Liver (tissue), 9 donors: ENCODE measurements around the gene CORO2B. TPM values are rescaled to one million over a fixed set of nuclear protein-coding genes. Genes with fewer than 3 reads are reported as not detected.
"Not testable (repeated sequence)": the region's sequence is repeated elsewhere in the genome, so short reads cannot be mapped to it uniquely, and the experiment has no call there.

ENCODE experiments used
- DNase-seq: peaks from one replicate; pipeline ENCODE4 v3.0.0-alpha.2; 2017; ENCODE audit warnings: low spot score
- H3K27ac ChIP-seq, 2 donors: one replicate each; pipeline ENCODE4 v1.7.0; 2013; ENCODE audit warnings: inconsistent platforms in 2 of 2, low read length in 2 of 2, control low read depth in 1 of 2, low read depth in 1 of 2, mild to moderate bottlenecking in 1 of 2
- H3K27me3 ChIP-seq, 4 donors: one replicate each; pipeline versions ENCODE4 v1.6.1 to v1.7.0; 2013; ENCODE audit warnings: low read length in 3 of 4, inconsistent platforms in 1 of 4, mild to moderate bottlenecking in 1 of 4, moderate library complexity in 1 of 4; ENCODE audit not compliant: control insufficient read depth in 4 of 4, insufficient read depth in 4 of 4
- H3K36me3 ChIP-seq, 4 donors: one replicate each; pipeline versions ENCODE4 v1.6.1 to v1.7.0; 2013; ENCODE audit warnings: low read length in 3 of 4, mild to moderate bottlenecking in 3 of 4, low read depth in 1 of 4, moderate library complexity in 1 of 4; ENCODE audit not compliant: control insufficient read depth in 4 of 4, insufficient read depth in 3 of 4
- H3K4me1 ChIP-seq, 4 donors: one replicate each; pipeline versions ENCODE4 v1.6.1 to v1.7.0; 2013; ENCODE audit warnings: low read length in 3 of 4, mild to moderate bottlenecking in 3 of 4, moderate library complexity in 1 of 4; ENCODE audit not compliant: control insufficient read depth in 4 of 4, insufficient read depth in 4 of 4
- H3K4me3 ChIP-seq, 3 donors: one replicate each; pipeline versions ENCODE4 v1.6.1 to v1.7.0; 2013; ENCODE audit warnings: low read length in 3 of 3, control low read depth in 1 of 3, low read depth in 1 of 3, mild to moderate bottlenecking in 1 of 3
- H3K9ac ChIP-seq, 2 donors: one replicate each; pipeline ENCODE4 v1.7.0; 2013; ENCODE audit warnings: low read length in 2 of 2, mild to moderate bottlenecking in 2 of 2, moderate library complexity in 2 of 2, control low read depth in 1 of 2, low read depth in 1 of 2
- H3K9me3 ChIP-seq, 4 donors: one replicate each; pipeline versions ENCODE4 v1.6.1 to v1.7.0; 2013; ENCODE audit warnings: low read length in 3 of 4; ENCODE audit not compliant: control insufficient read depth in 4 of 4
- FOXA2 ChIP-seq: IDR thresholded peaks from 2 replicates; pipeline ENCODE4 v1.6.1; 2016; ENCODE audit warnings: antibody characterized with exemption
- GABPA ChIP-seq, 2 donors: IDR thresholded peaks in 1 of 2; conservative IDR thresholded peaks in 1 of 2; 2 replicates each; pipeline ENCODE4 v1.6.1; 2016; ENCODE audit warnings: antibody characterized with exemption in 2 of 2, mild to moderate bottlenecking in 1 of 2, moderate library complexity in 1 of 2
- HNF4G ChIP-seq: IDR thresholded peaks from 2 replicates; pipeline ENCODE4 v1.6.1; 2016; ENCODE audit warnings: antibody characterized with exemption
- RAD21 ChIP-seq, 2 donors: IDR thresholded peaks; 2 replicates each; pipeline ENCODE4 v1.6.1; 2016; ENCODE audit warnings: antibody characterized with exemption in 2 of 2, mild to moderate bottlenecking in 2 of 2
- TAF1 ChIP-seq: conservative IDR thresholded peaks from 2 replicates; pipeline ENCODE4 v1.6.1; 2016; ENCODE audit warnings: antibody characterized with exemption, mild to moderate bottlenecking
- WGBS: extraction: QIAGEN DNeasy Blood & Tissue Kit; methylation state at CpG from one replicate; pipeline ENCODE4 v1.1.7; 2013; 5-methylcytosine and 5-hydroxymethylcytosine counted together
- polyA plus RNA-seq, 2 donors: library from polyadenylated mRNA; stranded (reverse) in 1 of 2; unstranded in 1 of 2; fragments of 200-250 nt in 1 of 2; fragments of >200 nt in 1 of 2; fragmentation: Nextera tagmentation in 1 of 2; extraction: Ambion mirVana in 1 of 2; gene quantifications; one replicate each; pipeline versions ENCODE4 v1.2.1 to v1.2.3, GENCODE V29; 2013 to 2015
- total RNA-seq, 2 donors: library from RNA; depleted of rRNA; stranded (reverse); fragments of >200 nt; gene quantifications; one replicate each; pipeline ENCODE4 v1.2.3, GENCODE V29; 2014
- TF ChIP-seq, protein P1 (sequence below): IDR thresholded peaks from 2 replicates; pipeline ENCODE4 v1.6.1; 2016; ENCODE audit warnings: antibody characterized with exemption
- TF ChIP-seq, protein P2 (sequence below): IDR thresholded peaks from 2 replicates; pipeline ENCODE4 v1.6.1; 2016; ENCODE audit warnings: antibody characterized with exemption, mild to moderate bottlenecking
- TF ChIP-seq, protein P3 (sequence below): fragments of 150-350 bp; IDR thresholded peaks from 2 replicates; pipeline ENCODE4 v1.5.1; 2017; ENCODE audit warnings: improper control_type of control experiment, low read depth, low read length; ENCODE audit not compliant: missing input control
- donor health status: healthy.
- donor health status: healthy.
- donor health status: healthy.
- donor health status: healthy.
- donor health status: healthy.

The CORO2B gene
- total and polyA plus RNA-seq, 4 donors = 0.15 to 0.65 (median 0.52) TPM

DNA sequence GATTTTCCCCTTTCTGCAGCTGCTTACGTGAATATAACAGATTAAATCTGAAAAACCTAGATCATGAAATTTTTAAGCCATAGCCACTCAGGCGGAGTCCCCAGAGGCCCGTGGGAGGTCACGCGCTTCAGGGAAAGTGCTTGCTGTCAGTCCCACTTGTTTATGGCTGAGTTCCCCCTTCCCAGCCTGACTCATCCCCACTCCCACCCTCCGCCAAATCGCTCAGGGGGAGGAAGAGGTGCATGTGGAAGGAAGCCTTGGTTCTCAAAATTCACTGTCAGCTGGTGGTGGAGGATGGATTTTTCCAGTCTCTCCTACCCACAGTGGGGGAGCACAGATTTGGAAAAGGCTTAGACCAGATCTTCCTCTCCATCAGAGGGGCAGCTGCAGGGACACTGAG lies 67.4 kb downstream of the CORO2B start:
- H3K36me3 ChIP-seq = no peaks in the 10 kb centered on the region
- no peaks in the 10 kb centered on the region for H3K4me1 ChIP-seq
- no peaks in the 10 kb centered on the region for H3K9me3 ChIP-seq
- H3K9ac ChIP-seq = no peak overlapping the region
- WGBS = 86% methylated on average over 7 of the region's 7 CpGs
- no peak for TF ChIP-seq TAF1
- no peaks in the 10 kb centered on the region for H3K27me3 ChIP-seq
- no peak overlapping the region for H3K4me3 ChIP-seq
- no peak for DNase-seq
- H3K27ac ChIP-seq = no peak overlapping the region

DNA sequence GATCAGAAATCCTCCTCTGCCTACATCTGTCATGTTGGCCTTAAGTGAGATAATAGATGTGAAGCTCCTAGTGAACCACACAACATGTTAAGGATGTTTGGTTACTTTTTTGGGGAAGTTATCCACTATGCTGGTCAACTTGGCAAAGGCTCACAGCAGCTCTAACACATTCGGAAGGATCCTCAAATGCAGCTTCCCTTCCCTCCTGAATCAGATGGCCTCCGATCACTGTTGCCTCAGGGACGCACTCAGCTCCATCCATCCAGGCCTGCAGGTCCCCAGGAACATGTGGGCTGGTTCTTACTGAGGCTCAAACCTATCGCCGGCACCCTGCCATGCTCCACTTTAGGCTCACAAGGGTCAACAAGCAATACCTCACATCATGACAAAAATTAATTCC lies 67.9 kb downstream of the CORO2B start:
- Histone ChIP-seq H3K4me1 (no peaks in the 10 kb centered on the region), H3K9me3 (no peaks in the 10 kb centered on the region), H3K36me3 (no peaks in the 10 kb centered on the region), H3K27me3 (no peaks in the 10 kb centered on the region), H3K4me3 (no peak overlapping the region), H3K9ac (no peak overlapping the region), H3K27ac (no peak overlapping the region)
- WGBS = 88% methylated on average over 5 of the region's 5 CpGs
- TF ChIP-seq HNF4G = no peak
- no peak for TF ChIP-seq FOXA2
- TF ChIP-seq, protein P1, sequence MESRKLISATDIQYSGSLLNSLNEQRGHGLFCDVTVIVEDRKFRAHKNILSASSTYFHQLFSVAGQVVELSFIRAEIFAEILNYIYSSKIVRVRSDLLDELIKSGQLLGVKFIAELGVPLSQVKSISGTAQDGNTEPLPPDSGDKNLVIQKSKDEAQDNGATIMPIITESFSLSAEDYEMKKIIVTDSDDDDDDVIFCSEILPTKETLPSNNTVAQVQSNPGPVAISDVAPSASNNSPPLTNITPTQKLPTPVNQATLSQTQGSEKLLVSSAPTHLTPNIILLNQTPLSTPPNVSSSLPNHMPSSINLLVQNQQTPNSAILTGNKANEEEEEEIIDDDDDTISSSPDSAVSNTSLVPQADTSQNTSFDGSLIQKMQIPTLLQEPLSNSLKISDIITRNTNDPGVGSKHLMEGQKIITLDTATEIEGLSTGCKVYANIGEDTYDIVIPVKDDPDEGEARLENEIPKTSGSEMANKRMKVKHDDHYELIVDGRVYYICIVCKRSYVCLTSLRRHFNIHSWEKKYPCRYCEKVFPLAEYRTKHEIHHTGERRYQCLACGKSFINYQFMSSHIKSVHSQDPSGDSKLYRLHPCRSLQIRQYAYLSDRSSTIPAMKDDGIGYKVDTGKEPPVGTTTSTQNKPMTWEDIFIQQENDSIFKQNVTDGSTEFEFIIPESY = no peak
- TF ChIP-seq, protein P2, sequence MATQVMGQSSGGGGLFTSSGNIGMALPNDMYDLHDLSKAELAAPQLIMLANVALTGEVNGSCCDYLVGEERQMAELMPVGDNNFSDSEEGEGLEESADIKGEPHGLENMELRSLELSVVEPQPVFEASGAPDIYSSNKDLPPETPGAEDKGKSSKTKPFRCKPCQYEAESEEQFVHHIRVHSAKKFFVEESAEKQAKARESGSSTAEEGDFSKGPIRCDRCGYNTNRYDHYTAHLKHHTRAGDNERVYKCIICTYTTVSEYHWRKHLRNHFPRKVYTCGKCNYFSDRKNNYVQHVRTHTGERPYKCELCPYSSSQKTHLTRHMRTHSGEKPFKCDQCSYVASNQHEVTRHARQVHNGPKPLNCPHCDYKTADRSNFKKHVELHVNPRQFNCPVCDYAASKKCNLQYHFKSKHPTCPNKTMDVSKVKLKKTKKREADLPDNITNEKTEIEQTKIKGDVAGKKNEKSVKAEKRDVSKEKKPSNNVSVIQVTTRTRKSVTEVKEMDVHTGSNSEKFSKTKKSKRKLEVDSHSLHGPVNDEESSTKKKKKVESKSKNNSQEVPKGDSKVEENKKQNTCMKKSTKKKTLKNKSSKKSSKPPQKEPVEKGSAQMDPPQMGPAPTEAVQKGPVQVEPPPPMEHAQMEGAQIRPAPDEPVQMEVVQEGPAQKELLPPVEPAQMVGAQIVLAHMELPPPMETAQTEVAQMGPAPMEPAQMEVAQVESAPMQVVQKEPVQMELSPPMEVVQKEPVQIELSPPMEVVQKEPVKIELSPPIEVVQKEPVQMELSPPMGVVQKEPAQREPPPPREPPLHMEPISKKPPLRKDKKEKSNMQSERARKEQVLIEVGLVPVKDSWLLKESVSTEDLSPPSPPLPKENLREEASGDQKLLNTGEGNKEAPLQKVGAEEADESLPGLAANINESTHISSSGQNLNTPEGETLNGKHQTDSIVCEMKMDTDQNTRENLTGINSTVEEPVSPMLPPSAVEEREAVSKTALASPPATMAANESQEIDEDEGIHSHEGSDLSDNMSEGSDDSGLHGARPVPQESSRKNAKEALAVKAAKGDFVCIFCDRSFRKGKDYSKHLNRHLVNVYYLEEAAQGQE = no peak
- no peak for DNase-seq

DNA sequence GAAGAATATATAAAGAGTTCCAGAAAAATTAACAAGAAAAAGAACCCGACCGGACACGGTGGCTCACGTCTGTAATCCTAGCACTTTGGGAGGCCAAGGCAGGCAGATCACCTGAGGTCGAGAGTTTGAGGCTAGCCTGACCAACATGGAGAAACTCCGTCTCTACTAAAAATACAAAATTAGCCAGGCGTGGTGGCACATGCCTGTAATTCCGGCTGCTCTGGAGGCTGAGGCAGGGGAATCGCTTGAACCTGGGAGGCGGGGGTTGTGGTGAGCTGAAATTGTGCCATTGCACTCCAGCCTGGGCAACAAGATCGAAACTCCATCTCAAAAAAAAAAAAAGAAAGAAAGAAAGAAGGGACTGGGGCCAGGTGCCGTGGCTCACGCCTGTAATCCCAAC lies 68.6 kb downstream of the CORO2B start:
- not testable (repeated sequence) for H3K27me3 ChIP-seq, DNase-seq, H3K36me3 ChIP-seq, H3K9ac ChIP-seq, H3K4me1 ChIP-seq, H3K27ac ChIP-seq, H3K4me3 ChIP-seq, H3K9me3 ChIP-seq
- 92% methylated on average over 13 of the region's 13 CpGs for WGBS

DNA sequence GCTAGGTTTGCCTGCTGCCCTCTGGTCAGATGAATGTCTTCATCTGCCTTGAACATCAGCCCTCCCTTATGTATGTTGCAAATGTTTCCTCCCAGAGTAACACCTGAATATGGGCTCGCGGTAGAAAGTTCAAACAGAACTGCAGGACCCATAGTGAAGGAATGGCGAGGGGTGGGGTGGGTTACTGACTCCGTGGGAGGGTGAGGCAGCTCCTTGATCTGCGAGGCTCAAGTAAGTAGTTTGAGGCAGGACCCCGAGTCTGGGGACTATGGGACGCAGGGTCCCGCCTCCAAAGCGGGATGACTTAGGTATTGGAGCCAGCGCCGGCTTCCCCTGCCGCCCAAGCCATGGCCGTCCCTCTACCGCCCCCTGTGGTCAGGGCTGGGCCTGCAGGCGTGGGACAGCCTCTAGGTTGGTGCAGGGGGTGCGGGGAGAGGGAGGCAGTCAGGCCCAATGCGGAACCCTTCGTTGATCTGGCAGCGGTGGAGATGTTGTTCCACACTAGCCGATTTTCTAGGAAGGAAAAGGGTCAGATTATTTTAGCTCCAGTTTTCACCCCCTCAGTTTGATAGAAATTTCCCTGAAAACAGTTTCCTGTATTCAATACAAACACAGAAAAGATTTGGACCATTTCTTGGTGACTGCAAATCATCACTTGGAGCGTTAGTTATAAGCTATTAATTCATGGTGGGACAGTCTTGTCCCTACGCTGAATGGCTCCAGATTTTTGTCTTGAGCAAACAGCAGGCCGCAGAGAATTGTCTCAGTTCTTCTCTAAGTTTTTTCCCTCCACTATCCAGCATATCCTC lies 72.3 kb downstream of the CORO2B start:
- no peaks in the 10 kb centered on the region for H3K4me1 ChIP-seq
- peak; percentile 65 to 75 for TF ChIP-seq RAD21 (IDR thresholded peaks at IDR 0.05)
- TF ChIP-seq, protein P3, sequence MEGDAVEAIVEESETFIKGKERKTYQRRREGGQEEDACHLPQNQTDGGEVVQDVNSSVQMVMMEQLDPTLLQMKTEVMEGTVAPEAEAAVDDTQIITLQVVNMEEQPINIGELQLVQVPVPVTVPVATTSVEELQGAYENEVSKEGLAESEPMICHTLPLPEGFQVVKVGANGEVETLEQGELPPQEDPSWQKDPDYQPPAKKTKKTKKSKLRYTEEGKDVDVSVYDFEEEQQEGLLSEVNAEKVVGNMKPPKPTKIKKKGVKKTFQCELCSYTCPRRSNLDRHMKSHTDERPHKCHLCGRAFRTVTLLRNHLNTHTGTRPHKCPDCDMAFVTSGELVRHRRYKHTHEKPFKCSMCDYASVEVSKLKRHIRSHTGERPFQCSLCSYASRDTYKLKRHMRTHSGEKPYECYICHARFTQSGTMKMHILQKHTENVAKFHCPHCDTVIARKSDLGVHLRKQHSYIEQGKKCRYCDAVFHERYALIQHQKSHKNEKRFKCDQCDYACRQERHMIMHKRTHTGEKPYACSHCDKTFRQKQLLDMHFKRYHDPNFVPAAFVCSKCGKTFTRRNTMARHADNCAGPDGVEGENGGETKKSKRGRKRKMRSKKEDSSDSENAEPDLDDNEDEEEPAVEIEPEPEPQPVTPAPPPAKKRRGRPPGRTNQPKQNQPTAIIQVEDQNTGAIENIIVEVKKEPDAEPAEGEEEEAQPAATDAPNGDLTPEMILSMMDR = peak; percentile 66
- no peak for TF ChIP-seq GABPA (IDR thresholded peaks at IDR 0.05 in 1 of 2, conservative IDR thresholded peaks at IDR 0.05 in 1 of 2)
- 33% methylated on average over 23 of the region's 23 CpGs for WGBS
- peak; percentile 82 for DNase-seq
- no peak overlapping the region for H3K27ac ChIP-seq
- H3K9ac ChIP-seq = no peak overlapping the region
- H3K36me3 ChIP-seq = no peaks in the 10 kb centered on the region
- no peaks in the 10 kb centered on the region for H3K9me3 ChIP-seq
- H3K27me3 ChIP-seq = no peaks in the 10 kb centered on the region
- no peak overlapping the region for H3K4me3 ChIP-seq
